KMS-11 (cell line): ENCODE measurements around the gene DIP2C.

ENCODE experiments used
- H2AFZ ChIP-seq: fragments of 200-600 bp; sonication (generic); 2 replicates; pipeline ENCODE4 v1.6.1; 2016; ENCODE audit warnings: antibody characterized with exemption, mixed run types, low read depth
- H3K27ac ChIP-seq: fragments of 200-600 bp; sonication (generic); 2 replicates; pipeline ENCODE4 v1.6.1; 2016; ENCODE audit warnings: mild to moderate bottlenecking, mixed run types
- H3K27me3 ChIP-seq: fragments of 200-600 bp; sonication (generic); 2 replicates; pipeline ENCODE4 v1.6.1; 2017; ENCODE audit warnings: mild to moderate bottlenecking, low read depth, mixed run types, moderate library complexity; ENCODE audit not compliant: insufficient read depth
- H3K36me3 ChIP-seq: fragments of 200-600 bp; sonication (generic); 2 replicates; pipeline ENCODE4 v1.6.1; 2017; ENCODE audit warnings: mild to moderate bottlenecking, mixed run types; ENCODE audit not compliant: insufficient read depth
- H3K4me1 ChIP-seq: fragments of 200-600 bp; sonication (generic); 2 replicates; pipeline ENCODE4 v1.6.1; 2016; ENCODE audit warnings: mild to moderate bottlenecking, low read depth, mixed run types; ENCODE audit not compliant: poor library complexity, severe bottlenecking
- H3K4me2 ChIP-seq: fragments of 200-600 bp; sonication (generic); 2 replicates; pipeline ENCODE4 v1.7.0; 2016; ENCODE audit warnings: mild to moderate bottlenecking, mixed run types
- H3K4me3 ChIP-seq: fragments of 200-600 bp; sonication (generic); IDR thresholded peaks from 2 replicates; pipeline ENCODE4 v1.6.1; 2017; ENCODE audit warnings: low read depth, low read length, mixed read lengths; ENCODE audit not compliant: insufficient read depth
- H3K79me2 ChIP-seq: fragments of 200-600 bp; sonication (generic); 2 replicates; pipeline ENCODE4 v1.6.1; 2016; ENCODE audit warnings: low read depth, mixed run types; ENCODE audit not compliant: insufficient read depth
- H3K9ac ChIP-seq: fragments of 200-600 bp; sonication (generic); 2 replicates; pipeline ENCODE4 v1.6.1; 2016; ENCODE audit warnings: mild to moderate bottlenecking, mixed run types
- H4K20me1 ChIP-seq: fragments of 200-600 bp; sonication (generic); 2 replicates; pipeline ENCODE4 v1.6.1; 2016; ENCODE audit warnings: mild to moderate bottlenecking, mixed run types; ENCODE audit not compliant: insufficient read depth
- TF ChIP-seq, protein P1 (sequence below): fragments of 200-600 bp; sonication (generic); conservative IDR thresholded peaks from 2 replicates; pipeline ENCODE4 v1.6.1; 2017; ENCODE audit warnings: low read depth, mild to moderate bottlenecking, antibody characterized with exemption, low read length, moderate library complexity, mixed read lengths

Gene DIP2C

DNA sequence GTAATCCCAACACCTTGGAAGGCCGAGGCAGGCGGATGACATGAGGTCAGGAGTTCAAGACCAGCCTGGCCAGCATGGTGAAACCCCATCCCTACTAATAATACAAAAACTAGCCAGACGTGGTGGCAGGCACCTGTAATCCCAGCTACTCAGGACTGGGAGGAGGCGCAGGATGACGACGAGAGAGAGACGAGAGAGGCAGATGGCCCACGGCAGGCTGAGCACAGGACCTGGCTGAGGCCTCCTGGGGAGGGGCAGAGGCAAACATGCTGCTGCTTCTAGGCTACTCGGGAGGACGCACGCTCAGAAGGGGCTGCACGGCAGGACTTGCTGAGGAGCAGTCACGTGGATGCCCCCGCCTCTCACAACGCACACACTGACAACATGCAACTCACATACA lies 22.4 kb downstream of the DIP2C start:
- TF ChIP-seq, protein P1, sequence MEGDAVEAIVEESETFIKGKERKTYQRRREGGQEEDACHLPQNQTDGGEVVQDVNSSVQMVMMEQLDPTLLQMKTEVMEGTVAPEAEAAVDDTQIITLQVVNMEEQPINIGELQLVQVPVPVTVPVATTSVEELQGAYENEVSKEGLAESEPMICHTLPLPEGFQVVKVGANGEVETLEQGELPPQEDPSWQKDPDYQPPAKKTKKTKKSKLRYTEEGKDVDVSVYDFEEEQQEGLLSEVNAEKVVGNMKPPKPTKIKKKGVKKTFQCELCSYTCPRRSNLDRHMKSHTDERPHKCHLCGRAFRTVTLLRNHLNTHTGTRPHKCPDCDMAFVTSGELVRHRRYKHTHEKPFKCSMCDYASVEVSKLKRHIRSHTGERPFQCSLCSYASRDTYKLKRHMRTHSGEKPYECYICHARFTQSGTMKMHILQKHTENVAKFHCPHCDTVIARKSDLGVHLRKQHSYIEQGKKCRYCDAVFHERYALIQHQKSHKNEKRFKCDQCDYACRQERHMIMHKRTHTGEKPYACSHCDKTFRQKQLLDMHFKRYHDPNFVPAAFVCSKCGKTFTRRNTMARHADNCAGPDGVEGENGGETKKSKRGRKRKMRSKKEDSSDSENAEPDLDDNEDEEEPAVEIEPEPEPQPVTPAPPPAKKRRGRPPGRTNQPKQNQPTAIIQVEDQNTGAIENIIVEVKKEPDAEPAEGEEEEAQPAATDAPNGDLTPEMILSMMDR: no peak
- Histone ChIP-seq H3K4me3 (no peak overlapping the region), H3K27ac (no peak overlapping the region), H2AFZ (no peak overlapping the region), H4K20me1 (peaks cover 20% of the 10 kb centered on the region; the same call in 1 of the 2 replicates), H3K79me2 (peaks cover 92% of the 10 kb centered on the region), H3K9ac (no peak overlapping the region), H3K4me2 (no peak overlapping the region), H3K36me3 (no peaks in the 10 kb centered on the region), H3K27me3 (no peaks in the 10 kb centered on the region; the same call in 1 of the 2 replicates), H3K4me1 (peaks cover 14% of the 10 kb centered on the region)

DNA sequence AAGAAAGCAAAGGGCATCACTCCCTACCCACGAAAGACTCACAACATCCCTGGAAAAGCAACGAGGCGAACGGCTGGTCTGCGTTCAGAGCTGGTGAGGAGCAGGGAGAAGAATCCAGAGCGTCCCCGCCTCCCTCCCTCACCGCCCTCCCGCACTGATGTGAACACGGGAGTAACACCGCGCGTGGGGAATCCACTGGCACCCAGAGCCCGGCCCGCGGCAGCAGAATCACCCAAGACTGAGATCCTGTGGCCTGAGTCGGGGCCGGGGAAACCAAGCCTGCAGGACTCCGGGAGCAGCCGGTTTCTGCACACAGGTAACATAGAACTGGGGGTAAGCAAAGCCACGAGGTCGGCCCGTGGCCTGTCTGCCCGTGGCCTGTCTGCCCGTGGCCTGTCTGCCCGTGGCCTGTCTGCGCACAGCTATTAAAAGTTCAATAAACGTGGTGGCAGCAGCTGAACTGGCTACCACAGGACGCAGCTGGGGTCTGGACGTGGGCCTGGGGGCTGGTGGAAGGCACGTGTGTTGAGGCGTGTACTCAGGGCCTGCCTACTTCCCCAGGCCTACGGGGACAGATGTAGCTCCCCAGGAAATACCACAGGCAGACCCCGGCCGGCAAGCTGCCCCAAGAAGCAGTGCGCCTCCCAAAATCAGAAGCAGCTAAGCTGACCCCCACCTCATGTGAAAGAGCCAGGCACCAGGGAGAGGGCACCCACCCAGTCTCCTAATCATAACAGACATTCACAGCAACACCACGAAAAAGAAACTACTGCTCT lies 23.0 kb downstream of the DIP2C start:
- TF ChIP-seq, protein P1: no peak
- H4K20me1 ChIP-seq: peaks cover 22% of the 10 kb centered on the region; the same call in 1 of the 2 replicates
- peaks cover 94% of the 10 kb centered on the region for H3K79me2 ChIP-seq
- no peak overlapping the region for H2AFZ ChIP-seq
- H3K4me1 ChIP-seq: peaks cover 20% of the 10 kb centered on the region
- no peaks in the 10 kb centered on the region for H3K36me3 ChIP-seq
- no peak overlapping the region for H3K4me3 ChIP-seq
- H3K9ac ChIP-seq: no peak overlapping the region
- no peak overlapping the region for H3K27ac ChIP-seq
- no peaks in the 10 kb centered on the region; the same call in 1 of the 2 replicates for H3K27me3 ChIP-seq
- H3K4me2 ChIP-seq: no peak overlapping the region

DNA sequence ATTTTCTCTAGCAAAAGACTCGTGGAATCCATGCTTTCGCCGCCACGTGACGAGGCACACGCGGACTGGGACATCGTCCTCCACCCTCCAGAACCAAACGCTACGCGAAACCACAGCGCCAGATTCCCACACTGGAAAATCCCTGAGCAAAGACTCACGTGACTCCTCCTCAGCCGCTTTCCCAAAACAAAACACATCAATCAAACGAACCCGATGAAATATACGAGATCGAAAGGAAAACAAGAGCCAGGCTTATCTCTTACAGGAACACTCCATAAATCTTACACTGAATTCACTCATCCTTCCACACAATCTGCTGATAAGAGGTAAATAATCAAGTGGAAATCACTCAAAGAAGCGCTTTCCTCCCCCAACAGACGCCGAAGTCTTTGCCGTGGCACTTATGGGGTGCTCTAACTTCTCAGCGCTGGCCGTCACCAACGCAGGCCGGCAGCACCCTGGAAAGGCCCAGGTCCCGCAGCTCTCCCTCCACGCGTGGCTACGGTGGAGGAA lies 23.8 kb downstream of the DIP2C start:
- TF ChIP-seq, protein P1: no peak
- Histone ChIP-seq H3K36me3 (no peaks in the 10 kb centered on the region), H3K4me2 (no peak overlapping the region), H3K9ac (no peak overlapping the region), H3K4me3 (no peak overlapping the region), H3K4me1 (peaks cover 28% of the 10 kb centered on the region), H3K27me3 (no peaks in the 10 kb centered on the region; the same call in 1 of the 2 replicates), H3K27ac (no peak overlapping the region), H4K20me1 (peaks cover 21% of the 10 kb centered on the region; the same call in 1 of the 2 replicates), H2AFZ (no peak overlapping the region), H3K79me2 (peaks cover 97% of the 10 kb centered on the region)

DNA sequence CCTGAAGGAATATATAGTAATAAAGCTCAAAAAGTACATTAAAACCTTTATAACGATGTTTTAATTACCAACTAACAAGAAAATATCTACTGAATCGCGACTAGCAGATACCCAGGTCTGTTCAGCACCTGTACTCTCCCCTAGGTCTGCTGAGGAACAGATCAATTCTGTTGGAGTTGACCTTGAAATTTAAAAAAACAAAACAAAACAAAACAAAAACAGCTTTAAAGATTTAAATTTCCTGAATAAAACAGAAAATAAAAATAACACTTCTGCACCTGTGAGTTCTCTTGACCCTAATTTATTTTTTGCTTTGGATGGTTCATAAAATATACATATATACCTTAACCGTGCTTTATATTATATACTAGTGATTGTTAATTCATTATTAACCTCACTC lies 24.6 kb downstream of the DIP2C start:
- H4K20me1 ChIP-seq: peaks cover 25% of the 10 kb centered on the region; the same call in 1 of the 2 replicates
- H3K4me1 ChIP-seq: peaks cover 36% of the 10 kb centered on the region
- no peaks in the 10 kb centered on the region for H3K36me3 ChIP-seq
- peaks cover 95% of the 10 kb centered on the region for H3K79me2 ChIP-seq
- H3K27ac ChIP-seq: no peak overlapping the region
- TF ChIP-seq, protein P1: no peak
- no peak overlapping the region for H3K4me3 ChIP-seq
- no peak overlapping the region for H3K4me2 ChIP-seq
- H3K9ac ChIP-seq: no peak overlapping the region
- no peak overlapping the region for H2AFZ ChIP-seq
- H3K27me3 ChIP-seq: no peaks in the 10 kb centered on the region; the same call in 1 of the 2 replicates
